BE2C (cell line): ENCODE data around the gene DPYSL4.
A peak's percentile ranks its signal among the peaks of the same experiment; 100 is the strongest.

ENCODE experiments used
- DNase-seq: peaks from one replicate; pipeline ENCODE4 v3.0.0-alpha.2; 2020
- H3K27me3 ChIP-seq: fragments of 250-450 bp; sonication (Bioruptor Pico); 2 replicates; pipeline ENCODE4 v1.5.1; 2020; ENCODE audit warnings: mild to moderate bottlenecking
- H3K36me3 ChIP-seq: fragments of 250-450 bp; sonication (Bioruptor Pico); 2 replicates; pipeline ENCODE4 v1.5.1; 2020; ENCODE audit warnings: mild to moderate bottlenecking
- H3K4me1 ChIP-seq: fragments of 250-450 bp; sonication (Bioruptor Pico); 2 replicates; pipeline ENCODE4 v1.5.1; 2020
- H3K4me3 ChIP-seq: 2 replicates; pipeline ENCODE4 v1.5.1; 2011; ENCODE audit warnings: low read depth, low read length
- H3K9me3 ChIP-seq: fragments of 250-450 bp; sonication (Bioruptor Pico); 2 replicates; pipeline ENCODE4 v1.5.1; 2020
- CTCF ChIP-seq: IDR thresholded peaks from 2 replicates; pipeline ENCODE4 v1.5.1; 2012; ENCODE audit warnings: mild to moderate bottlenecking, low read depth, low read length

The DPYSL4 gene

GRCh38 chr10:132174237-132174636 is 12.5 kb upstream of the DPYSL4 start:
- TF ChIP-seq CTCF: no peak

GRCh38 chr10:132175408-132175807 is 11.3 kb upstream of the DPYSL4 start:
- H3K9me3 ChIP-seq: no peaks in the 10 kb centered on the region
- no peaks in the 10 kb centered on the region for H3K4me1 ChIP-seq
- no peaks in the 10 kb centered on the region for H3K27me3 ChIP-seq
- no peak for TF ChIP-seq CTCF
- H3K4me3 ChIP-seq: no peak overlapping the region
- DNase-seq: no peak
- no peaks in the 10 kb centered on the region for H3K36me3 ChIP-seq

More at GRCh38 chr10:132174237-132174636, 12.5 kb upstream of the DPYSL4 start:
- Histone ChIP-seq H3K4me3 (no peak overlapping the region), H3K27me3 (no peaks in the 10 kb centered on the region), H3K9me3 (no peaks in the 10 kb centered on the region), H3K4me1 (no peaks in the 10 kb centered on the region), H3K36me3 (no peaks in the 10 kb centered on the region)
- DNase-seq: no peak

- TF ChIP-seq CTCF: no peak
- Histone ChIP-seq H3K36me3 (no peaks in the 10 kb centered on the region), H3K27me3 (no peaks in the 10 kb centered on the region), H3K4me1 (no peaks in the 10 kb centered on the region), H3K9me3 (no peaks in the 10 kb centered on the region), H3K4me3 (no peak overlapping the region)
- peak; percentile 47 for DNase-seq
Measured at GRCh38 chr10:132175907-132176581, 10.7 kb upstream of the DPYSL4 start.

GRCh38 chr10:132176623-132177500 is 9.9 kb upstream of the DPYSL4 start:
- no peak overlapping the region for H3K4me3 ChIP-seq

GRCh38 chr10:132178046-132178445 is 8.7 kb upstream of the DPYSL4 start:
- H3K4me3 ChIP-seq: no peak overlapping the region
- H3K36me3 ChIP-seq: no peaks in the 10 kb centered on the region
- no peak for DNase-seq
- no peaks in the 10 kb centered on the region for H3K27me3 ChIP-seq
- no peaks in the 10 kb centered on the region for H3K4me1 ChIP-seq
- TF ChIP-seq CTCF: no peak
- no peaks in the 10 kb centered on the region for H3K9me3 ChIP-seq

More at GRCh38 chr10:132176623-132177500, 9.9 kb upstream of the DPYSL4 start:
- DNase-seq: no peak
- Histone ChIP-seq H3K4me1 (no peaks in the 10 kb centered on the region), H3K27me3 (no peaks in the 10 kb centered on the region), H3K9me3 (no peaks in the 10 kb centered on the region), H3K36me3 (no peaks in the 10 kb centered on the region)
- no peak for TF ChIP-seq CTCF
